Stimulated activated CD8-positive, alpha-beta memory T cell treated with anti-CD3 and anti-CD28 coated beads, Interleukin-4, amount 100 ng/mL, for 4 hours (primary cell): ENCODE data around the gene SPPL3.
"Not testable (repeated sequence)": the region's sequence is repeated elsewhere in the genome, so short reads cannot be mapped to it uniquely, and the experiment has no call there.

ENCODE experiments used
- DNase-seq, 2 donors: peaks; one replicate each; pipeline ENCODE4 v3.0.0-alpha.2; 2020; ENCODE audit warnings: low read depth in 2 of 2, low spot score in 1 of 2

Gene SPPL3

GRCh38 chr12:120921637-120922036, 17.5 kb upstream of the SPPL3 start:
- no peak for DNase-seq

DNA sequence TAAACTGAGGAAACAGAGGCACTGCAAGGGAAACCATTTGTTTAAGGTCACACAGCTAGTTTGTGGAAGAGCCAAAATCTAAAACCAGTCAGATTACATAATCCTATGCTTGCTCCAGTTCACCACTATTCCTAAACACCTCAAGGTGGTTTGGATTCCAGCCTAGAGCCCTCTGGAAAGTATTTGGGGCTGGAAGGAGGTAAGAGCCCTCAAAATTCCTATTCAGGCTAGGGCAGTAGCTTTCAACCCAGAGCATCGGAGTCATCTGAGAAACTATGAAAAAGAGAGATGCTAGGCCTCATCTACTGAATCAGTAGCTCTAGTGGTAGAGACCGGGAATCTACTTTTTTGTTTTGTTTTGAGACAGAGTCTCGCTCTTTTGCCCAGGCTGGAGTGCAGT, 16.0 kb upstream of the SPPL3 start:
- no peak for DNase-seq

- no peak for DNase-seq
Measured at GRCh38 chr12:120917748-120918147, 13.6 kb upstream of the SPPL3 start.

DNA sequence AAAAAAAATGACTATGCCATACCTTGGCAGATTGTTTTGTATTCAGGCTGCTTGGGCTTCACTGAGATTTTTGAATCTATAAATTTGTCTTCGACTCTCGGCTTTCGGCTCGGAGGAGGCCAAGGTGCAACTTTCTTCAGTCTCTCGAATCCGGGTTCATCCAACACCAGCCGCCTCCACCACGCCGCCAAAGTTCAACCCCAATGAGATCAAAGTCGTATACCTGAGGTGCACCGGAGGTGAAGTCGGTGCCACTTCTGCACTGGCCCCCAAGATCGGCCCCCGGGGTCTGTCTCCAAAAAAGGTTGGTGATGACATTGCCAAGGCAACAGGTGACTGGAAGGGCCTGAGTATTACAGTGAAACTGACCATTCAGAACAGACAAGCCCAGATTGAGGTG, 12.4 kb upstream of the SPPL3 start:
- no peak for DNase-seq

GRCh38 chr12:120914794-120915193, 10.6 kb upstream of the SPPL3 start:
- DNase-seq: no peak

GRCh38 chr12:120909633-120910298, 5.6 kb upstream of the SPPL3 start:
- DNase-seq: no peak

GRCh38 chr12:120905856-120906384, 1.8 kb upstream of the SPPL3 start:
- no peak for DNase-seq

DNA sequence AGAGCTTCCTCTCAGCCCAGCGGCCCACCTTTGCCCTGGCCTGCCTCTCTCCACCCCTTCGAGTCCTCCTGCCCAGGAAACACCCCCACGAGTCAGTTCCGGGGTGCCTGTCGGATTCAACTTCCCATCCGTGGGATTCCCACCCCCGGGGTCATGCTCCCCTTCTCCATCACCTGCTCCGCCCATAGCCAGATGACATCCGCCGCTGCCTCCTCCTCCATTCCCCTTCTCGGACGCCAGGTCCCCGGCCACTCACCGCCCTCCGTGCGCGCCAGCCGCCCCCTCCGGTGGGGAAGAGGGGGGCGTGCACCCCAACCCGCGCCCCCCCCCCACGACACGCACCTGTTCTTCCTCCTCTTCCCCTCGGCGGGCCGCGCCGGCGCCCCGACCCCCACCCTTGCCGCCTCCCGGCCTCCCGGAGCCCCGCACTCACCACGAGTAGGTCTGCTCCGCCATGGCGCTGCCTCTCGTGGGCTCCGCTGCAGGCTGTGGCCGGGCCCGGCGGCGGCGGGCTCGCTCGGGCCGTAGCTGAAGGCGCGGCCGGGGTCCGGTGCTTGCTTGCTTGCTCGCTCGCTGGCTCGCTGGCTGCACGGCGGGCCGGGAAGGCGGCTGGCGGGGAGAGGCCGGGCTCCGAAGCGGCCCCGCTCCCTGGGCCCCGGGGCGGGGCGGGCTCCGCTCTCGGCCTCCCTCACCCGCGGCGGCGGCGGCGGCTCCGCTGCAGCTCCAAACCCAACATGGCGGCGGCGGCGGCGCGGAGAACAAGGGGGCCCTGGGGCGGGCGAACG, 554 bp downstream of the SPPL3 start:
- DNase-seq: peak; percentile 20 to 42

DNA sequence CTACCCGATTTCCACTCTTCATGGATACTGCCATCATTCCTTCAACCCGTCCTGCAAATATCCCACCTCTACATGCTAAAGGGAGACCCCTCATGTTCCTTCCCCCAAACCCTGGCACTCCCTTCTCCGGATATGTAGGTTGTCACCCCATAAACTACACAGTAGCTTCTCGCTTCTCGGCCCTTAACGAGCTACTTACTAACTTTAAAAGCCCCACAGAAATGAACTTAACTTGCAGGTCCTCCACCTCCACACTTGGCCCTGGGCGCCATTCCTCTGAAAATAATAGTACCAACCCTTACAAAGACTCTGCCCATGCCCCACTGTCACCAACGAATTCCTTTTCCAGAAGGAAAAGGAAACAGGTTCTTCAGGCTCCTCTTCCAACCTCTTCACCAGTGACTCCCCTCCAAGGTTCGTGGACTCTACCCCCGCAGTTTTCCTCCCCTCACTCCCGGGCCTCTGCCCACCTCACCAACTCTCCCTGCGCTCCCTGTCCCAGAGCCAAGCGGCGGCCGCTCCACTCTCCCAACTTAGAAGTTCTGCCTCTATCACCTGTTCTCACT, 1.2 kb downstream of the SPPL3 start:
- DNase-seq: no peak

DNA sequence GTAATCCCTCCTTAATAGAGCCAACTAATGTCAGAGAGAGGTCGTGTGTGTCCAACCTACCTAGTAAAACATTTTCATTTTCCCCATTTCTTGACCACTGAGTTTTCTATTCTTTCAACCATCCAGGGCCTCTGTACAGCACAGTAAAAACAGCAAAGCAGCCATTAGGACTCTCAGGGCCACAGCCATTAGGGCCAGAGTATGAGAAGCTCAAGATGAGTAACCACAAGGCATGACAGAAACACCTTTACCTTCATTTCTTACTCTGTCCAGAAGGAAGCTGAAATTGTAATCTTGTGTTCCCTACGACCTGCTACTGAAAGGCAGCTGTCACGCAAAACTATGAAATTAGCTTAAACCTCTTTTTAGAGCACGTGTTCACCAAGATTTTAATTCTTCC, 2.3 kb downstream of the SPPL3 start:
- no peak for DNase-seq

- not testable (repeated sequence) for DNase-seq
Measured at GRCh38 chr12:120901101-120901500, 3.1 kb downstream of the SPPL3 start.

GRCh38 chr12:120895532-120895931, 8.6 kb downstream of the SPPL3 start:
- DNase-seq: no peak

DNA sequence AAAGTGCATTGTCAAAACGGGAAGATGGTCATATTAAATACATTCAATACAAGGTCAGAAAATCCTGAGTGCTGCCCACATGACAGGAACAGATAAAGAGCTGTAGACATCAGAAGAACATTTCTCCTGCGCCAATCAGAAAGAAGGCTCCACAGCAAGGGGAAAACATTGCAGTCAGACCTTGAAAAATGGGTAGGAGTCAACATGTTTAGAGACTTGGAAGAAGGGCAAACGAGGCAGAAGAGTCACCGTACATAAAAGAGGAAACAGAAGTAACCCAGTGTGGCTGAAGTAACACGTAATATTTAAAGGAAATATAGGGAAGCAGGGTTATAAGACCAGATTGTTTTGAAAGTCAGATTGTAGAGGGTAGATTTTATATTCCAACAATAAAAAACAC, 11.9 kb downstream of the SPPL3 start:
- DNase-seq: no peak

DNA sequence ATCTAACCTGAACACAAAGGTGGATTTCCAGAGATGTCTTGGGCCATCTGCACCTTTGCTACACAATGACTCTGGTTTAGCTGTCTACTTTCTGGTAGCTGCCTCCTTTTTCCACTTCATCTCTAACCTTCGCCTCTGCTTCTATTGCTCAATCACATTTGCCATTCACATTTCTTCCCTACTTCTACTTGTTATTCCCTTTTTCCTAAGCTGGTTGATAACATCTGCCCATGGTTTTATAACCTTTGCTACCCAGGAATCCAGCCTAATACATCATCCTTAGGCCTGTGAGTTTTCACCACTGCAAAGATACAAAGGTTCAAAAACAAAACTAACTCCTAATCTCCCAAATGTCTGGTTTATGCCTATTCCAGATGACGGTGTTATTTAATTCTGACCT, 13.2 kb downstream of the SPPL3 start:
- DNase-seq: no peak

DNA sequence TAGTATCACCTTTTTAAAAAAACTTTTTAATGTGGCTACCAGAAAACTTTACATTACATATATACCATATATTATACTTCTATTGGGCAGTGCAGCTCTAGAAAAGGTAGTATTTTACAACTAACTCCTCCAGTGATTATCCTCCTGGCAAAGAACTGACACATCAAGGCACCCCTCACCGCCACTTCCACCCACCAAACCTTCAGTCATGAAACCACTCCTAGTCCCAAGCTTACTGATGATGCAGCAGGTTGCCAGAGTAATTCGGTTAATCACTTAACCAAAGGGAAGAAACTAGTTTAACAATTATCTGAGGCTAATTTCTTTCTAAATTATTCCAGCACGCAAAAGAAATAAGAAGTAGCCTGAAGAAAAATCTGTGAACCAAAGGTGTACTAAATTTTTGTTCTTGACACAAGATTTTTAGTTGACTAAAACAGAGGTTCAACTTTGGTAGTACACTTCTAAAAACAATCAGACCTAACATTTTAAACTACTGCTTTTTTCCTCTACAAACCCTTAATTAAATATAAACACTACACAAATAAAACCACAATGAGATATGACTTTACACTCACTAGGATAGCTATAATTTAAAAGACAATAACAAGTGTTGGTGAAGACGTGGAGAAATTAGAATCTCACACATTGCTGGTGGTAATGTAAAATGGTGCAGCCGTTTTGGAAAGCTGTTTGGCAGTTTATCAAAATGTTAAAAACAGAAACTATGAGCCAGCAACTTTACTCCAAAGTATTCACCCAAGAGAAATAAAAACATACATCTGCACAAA, 16.7 kb downstream of the SPPL3 start:
- no peak for DNase-seq

DNA sequence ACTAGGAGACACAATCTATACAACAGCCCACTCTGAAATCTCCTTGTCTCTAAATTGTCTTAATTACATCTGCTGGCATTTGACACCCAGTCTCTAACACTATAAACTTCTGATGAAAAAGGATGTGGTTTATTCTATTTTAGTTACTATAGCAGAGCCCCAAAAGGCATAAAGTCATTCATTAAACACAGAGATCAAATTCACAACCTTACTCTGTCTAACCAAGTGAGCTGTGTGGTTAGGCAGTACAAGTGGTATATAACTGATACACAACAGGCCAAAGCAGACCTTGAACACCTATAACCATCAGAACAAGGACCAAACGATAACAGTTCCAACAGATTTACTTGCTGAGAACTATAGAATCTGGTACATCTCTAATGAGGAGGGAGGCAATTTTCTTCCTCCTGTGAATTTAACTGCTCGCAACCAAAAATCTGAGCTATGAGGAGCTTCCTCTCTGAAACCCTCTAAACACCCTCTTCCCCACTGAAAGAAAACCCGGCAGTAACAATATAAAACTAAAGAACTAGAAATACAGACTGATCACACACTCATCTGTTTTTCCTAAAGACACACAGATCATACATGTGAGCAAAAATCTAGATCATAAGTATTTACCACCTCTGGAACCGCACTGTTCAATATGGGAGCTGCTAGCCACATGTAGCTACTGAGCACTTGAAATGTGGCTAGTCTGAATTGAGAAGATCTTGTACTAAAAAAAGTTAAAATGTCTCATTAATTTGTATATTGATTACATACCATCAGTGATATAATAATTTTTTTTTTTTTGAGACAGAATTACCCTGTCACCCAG, 17.7 kb downstream of the SPPL3 start:
- no peak for DNase-seq

DNA sequence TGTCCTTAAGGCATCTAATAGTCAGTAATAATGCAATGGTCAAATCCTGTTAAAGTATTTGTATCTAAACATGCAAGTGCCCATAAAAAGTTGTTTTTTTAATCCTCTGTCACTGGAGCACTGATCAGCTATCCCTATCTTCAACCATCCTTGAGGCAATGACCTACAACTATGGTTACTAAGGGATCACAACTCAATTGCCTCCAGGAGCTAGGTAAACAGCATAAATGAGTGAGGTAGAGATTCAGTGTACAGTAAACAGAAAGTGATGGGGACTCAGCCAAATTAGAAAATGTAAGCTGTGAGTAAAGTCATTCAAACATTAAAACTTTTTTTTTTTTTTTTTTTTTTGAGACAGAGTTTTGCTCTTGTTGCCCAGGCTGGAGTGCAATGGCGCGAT, 18.6 kb downstream of the SPPL3 start:
- DNase-seq: no peak

- no peak for DNase-seq
Measured at GRCh38 chr12:120884644-120885043, 19.5 kb downstream of the SPPL3 start.

DNA sequence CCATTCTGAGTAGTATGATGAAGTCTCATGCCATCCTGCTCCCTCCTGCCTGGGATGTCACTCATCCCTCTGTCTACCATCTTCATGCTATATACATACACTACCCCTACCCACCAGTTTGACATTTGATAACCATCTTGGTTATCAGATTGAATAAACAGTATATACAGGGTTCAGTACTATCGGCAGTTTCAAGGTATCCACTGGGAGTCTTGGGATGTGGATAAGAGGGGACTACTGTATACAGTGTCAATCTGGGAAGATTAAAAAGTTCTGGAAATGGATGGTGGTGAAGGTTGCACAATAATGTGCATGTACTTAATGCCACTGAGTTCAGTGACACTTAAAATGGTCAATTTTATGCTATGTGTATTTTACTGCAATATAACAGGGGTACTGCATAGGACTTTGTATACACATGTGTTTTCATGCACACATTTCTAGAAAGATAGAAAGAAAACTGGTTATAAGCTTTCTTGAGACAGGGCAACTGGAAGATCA, 22.1 kb downstream of the SPPL3 start:
- DNase-seq: no peak

DNA sequence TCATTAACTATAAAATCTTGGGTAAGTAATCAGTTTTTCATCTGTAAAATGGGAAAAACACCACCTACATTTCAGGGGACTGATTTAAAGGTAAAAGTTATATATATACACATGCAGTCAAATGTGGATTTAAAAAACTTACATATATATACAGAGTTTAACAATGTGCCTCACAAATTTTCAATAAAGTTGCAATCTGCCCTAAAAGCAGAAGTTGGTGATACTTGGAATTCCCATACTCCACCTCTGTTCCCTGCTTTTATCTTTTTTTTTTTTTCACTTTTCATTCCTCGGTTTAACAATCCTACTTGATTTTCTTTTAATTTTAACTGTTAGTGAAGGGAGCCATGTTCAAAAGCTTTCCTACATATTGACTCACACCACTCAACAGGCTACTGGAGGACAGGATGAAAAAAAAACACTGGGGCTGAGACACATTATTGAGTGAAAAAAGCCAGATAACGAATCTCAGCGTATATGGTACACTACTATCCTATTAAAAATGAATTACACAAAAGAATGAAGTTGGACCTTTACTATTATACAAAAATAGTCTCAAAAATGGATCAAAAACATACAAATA, 24.3 kb downstream of the SPPL3 start:
- DNase-seq: no peak
